ENCODE measurements around the gene SMARCA4.
"Not testable (repeated sequence)": the region's sequence is repeated elsewhere in the genome, so short reads cannot be mapped to it uniquely, and the experiment has no call there.

SMARCA4 gene

DNA sequence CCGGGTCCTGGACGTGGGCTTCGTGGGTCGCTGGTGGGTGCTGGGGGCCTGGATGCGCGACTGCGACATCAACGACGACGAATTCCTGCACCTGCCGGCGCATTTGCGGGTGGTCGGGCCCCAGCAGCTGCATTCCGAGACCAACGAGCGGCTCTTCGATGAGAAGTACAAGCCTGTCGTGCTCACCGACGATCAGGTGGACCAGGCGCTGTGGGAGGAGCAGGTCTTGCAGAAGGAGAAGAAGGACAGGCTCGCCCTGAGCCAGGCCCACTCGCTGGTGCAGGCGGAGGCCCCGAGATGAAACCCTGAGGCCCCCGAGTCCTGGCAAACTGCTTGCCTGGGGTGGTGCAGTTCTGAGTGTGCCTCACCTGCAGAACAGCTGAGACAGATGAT is 31.4 kb upstream of the SMARCA4 start:
- DNase-seq, result no peak

DNA sequence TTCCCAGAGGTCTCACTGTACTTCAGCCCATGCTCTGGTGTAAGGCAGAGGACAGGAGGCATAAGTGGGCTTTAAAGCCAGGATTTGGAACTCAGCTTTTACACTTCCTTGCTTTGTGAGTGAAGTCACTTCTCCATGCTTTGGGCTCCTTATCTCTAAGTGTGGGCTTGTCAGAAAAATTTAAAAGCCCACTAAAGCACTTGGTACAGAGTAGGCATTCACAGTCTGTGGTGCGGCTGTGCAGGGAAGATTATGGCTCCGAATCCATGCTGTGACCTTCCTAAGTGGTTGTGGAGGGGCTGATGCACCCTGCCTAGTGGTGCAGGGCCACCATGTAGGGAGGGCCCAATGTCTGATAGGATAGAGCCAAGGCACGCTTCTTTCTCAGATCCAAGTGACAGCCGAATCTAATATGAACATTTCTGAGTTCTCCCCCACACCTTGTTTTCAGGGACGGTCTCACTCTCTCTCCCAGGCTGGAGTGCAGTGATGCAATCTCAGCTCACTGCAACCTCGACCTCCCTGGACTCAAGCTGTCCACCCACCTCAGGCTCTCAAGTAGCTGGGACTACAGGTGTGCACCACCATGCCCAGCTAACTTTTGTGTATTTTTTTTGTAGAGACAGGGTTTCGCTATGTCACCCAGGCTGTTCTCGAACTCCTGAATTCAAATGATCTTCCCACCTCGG is 25.3 kb upstream of the SMARCA4 start:
- no peak for DNase-seq

DNA sequence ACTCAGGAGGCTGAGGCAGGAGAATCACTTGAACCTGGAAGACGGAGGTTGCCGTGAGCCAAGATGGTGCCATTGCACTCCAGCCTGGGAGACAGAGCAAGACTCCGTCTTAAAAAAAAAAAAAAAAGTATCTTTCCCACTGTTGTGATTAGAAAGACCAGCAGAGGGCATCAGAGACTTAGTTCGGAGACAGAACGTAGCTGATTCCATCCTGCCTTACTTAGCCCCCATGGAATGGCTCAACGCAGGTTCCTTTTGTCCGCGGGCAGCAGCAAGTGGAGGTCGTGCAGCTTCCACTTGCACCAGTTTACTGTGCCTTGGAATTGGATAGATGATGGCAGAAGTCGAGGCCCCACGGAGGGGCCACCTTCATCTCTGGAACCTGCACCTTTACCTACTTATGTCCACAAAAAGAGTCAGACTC is 24.2 kb upstream of the SMARCA4 start:
- no peak for DNase-seq

DNA sequence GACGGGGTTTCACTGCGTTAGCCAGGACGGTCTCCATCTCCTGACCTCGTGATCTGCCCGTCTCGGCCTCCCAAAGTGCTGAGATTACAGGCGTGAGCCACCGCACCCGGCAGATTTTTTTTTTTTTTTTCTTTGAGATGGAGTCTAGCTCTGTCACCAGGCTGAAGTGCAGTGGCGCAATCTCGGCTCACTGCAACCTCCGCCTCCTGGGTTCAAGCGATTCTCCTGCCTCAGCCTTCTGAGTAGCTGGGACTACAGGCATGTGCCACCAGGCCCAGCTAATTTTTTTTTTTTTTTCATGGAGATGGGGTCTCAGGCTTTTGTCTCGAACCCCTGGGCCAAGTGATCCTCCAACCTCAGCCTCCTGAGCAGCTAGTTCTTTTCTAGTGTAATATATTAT is 19.2 kb upstream of the SMARCA4 start:
- DNase-seq, result not testable (repeated sequence)

DNA sequence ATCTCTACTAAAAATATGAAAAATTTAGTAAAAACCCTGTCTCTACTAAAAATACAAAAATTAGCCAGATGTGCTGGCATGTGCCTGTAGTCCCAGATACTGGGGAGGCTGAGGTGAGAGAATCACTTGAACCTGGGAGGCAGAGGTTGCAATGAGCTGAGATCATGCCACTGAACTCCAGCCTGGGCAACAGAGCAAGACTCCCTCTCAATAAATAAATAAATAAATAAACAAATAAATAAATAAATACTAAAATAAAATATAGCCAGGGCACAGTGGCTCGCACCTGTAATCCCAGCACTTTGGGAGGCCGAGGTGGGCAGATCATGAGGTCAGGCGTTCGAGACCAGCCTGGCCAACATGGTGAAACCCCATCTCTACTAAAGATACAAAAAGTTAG is 17.4 kb upstream of the SMARCA4 start:
- not testable (repeated sequence) for DNase-seq

DNA sequence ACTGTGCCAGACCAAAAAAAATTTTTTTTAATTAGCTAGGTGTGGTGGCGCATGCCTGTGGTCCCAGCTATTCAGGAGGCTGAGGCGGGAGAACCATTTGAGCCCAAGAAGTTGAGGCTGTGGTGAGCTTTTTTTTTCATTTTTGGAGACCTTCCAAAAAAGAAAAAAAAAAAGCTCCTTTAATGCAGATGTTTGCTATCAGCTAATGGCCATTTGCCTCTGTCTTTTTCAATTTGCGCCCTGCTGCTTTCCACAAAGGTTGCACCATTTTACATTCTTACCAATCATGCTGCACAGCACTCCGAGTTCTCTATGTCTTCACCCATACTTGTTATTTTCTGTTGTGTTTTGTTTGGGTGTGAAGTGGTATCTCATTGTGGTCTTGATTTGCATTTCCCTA is 15.6 kb upstream of the SMARCA4 start:
- no peak for DNase-seq

DNA sequence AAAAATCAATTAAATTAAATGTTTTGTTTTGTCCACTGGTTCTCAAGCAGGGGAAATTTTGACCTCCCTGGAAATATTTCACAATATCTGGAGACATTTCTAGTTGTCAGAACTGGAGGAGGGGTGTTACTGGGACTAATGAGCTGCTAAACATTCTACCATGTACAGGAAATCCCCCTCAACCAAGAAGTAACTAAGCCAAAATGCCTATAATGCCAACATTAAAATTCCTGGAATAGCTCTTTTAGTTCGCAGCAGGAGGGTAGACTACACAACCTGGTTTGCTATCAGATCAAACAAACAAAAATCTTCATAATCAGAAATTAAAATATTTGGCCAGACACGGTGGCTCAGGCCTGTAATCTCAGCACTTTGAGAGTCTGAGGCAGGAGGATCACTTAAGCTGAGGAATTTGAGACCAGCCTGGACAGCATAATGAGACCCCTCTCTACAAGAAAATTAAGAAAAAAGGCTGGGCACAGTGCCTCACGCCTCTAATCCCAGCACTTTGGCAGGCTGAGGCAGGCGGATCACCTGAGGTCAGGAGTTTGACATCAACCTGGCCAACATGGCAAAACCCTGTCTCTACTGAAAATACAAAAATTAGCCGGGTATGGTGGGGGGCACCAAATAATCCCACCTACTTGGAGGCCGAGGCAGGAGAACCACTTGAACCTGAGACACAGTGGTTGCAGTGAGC is 13.7 kb upstream of the SMARCA4 start:
- DNase-seq, result no peak

DNA sequence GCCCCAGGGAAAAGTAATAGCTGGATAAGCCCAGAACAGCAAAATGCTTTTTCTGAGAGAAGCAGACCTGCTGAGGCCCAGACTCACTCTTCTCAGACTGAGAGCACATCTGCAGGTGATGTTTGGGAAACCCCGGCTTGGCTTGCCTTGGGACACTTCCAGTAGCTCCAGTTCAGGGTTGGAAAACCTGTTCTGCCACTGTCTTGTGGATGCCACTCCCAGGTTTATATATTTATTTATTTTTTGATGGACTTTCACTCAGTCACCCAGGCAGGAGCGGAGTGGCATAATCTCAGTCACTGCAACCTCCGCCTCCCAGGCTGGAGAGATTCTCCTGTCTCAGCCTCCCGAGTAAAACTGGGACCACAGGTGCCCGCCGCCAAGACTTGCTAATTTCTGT is 8.0 kb upstream of the SMARCA4 start:
- no peak for DNase-seq

DNA sequence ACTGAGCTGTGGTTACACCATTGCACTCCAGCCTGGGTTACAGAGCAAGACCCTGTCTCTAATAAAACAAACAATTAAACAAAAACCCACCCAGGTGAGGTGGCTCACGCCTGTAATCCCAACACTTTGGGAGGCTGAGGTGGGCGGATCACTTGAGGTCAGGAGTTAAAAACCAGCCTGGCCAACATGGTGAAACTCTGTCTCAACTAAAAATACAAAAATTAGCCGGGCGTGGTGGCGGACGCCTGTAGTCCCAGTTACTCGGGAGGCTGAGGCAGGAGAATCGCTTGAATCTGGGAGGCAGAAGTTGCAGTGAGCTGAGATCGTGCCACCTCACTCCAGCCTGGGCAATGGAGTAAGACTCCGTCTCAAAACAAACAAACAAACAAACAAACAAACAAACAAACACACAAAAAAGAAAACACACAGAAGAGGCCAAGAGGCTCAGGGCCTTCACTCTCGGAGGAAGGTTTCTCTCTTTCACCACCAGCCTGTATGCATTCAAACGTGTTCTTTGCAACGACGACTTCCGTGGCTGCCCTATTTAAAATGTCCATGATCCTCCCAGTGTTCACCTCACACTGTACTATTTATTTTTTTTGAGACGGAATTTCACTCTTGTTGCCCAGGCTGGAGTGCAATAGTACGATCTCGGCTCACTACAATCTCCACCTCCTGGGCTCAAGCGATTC is 1.4 kb upstream of the SMARCA4 start:
- DNase-seq, result not testable (repeated sequence)

DNA sequence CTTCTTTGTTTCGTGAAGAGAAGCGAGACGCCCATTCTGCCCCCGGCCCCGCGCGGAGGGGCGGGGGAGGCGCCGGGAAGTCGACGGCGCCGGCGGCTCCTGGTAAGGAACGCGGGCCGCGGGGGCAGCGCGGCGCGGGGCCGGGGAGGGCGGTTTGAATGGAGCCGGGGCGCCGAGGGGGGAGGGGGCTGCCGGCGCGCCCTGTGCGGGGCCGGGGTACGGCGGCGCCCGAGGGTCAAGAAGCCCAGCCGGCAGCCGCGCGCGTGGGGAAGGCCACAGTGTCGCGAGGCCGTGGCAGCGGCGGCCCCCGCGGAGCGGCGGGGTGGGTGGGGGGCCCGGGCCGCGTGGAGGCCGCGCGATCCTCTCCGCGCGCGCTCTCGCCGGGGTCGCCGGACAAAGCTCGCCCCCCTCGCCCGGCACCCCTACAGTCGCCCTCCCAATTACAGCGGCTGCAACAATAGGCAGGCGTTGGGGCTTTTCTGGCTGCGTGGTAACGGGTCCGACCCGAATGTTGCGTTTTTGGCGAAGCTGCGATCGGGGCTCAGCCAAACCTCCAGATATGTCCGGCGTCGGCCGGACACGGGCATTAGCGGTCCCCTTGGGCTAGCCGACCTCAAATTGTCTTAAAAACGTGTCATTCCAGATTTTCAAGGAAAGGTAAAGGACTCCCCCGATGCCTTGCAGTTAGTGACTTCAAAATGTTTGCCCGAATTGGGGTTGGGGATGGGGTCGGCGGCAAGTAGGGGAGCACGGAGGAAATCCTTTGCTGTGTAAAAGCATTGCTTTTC is 437 bp downstream of the SMARCA4 start:
- no peak for DNase-seq

DNA sequence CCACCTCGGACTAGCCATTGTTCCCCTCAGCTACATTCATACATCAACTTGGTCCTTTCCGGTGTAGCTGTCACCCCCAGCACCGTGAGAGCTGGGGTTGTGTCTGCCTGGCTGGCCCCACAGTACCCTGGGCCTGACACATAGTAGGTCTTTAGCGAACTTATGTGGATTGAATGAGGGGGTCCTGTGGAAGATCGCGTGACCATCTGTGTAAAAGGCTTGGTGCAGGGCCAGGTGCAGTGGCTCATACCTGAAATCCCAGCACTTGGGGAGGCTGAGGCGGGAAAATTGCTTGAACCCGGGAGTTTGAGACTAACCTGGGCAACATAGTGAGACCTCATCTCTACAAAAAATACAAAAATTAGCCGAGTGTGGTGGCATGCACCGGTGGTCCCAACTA is 2.0 kb downstream of the SMARCA4 start:
- no peak for DNase-seq

DNA sequence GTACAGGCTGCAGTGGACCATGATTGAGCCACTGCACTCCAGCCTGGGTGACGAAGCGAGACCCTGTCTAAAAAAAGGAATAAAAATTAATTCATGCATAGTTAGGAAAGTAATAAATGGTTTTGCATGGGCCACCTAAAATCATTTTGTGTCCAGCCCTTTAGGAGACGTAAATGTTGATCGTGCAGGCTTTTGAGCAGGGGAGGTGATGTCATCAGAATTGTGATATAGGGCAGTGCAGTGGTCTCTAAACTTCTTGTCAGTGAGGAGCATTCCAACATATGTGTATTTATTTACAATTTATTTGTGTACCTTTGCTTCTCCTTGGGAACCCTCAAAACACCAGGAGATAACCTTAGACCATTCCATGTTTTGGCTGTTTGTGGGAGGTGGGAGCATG is 3.0 kb downstream of the SMARCA4 start:
- DNase-seq, result no peak

DNA sequence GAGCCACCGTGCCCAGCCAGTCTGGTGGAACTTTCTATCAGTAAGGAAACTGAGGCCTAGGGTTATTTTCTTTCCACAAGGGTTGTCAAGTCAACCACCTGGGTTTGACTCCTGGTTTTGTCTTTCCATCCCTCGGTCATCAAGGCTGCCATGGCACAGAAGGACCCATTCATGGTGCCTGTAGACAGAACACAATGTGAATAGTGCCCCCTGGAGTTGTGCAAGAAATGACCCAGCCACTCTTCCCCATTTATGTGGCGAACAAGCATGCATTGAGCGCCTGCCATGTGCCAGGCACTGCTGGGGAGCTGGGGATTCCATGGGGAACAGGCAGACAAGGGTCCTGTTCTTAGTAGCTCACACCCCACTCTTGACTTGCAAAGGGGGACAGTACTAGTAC is 4.1 kb downstream of the SMARCA4 start:
- no peak for DNase-seq

DNA sequence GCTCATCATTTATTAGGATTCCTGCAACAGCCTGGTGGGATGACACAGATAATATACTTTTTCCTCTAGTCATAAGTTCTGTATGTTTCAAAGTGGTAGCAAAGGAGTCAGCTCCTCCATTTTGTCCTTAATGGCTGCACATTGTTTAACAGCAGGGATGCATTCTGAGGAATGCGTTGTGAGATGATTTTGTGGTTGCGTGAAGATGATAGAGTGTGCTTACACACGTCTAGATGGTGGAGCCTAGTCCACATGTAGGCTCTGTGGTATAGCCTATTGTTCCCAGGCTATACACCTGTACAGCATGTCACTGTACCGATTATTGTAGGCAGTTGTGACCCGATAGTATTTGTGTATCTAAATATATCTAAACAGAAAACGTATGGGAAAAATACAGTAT is 4.6 kb downstream of the SMARCA4 start:
- DNase-seq, result no peak

DNA sequence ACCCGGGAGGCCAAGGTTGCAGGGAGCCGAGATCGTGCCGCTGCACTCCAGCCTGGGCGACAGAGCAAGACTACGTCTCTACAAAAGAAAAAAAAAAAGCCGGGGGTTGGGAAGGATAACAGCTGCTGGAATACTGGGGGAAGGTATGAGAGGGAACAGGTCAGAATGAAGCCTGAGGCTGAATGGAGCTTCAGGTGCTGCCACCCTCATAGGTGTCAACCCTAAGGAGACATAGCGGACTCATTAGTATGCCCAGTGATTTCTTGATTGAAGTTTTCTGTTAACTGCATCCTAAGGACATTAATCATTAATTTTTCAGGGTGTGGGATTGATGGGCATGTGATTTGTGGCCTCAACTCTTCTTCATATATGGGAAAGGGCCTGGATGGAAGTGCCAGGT is 6.0 kb downstream of the SMARCA4 start:
- no peak for DNase-seq

DNA sequence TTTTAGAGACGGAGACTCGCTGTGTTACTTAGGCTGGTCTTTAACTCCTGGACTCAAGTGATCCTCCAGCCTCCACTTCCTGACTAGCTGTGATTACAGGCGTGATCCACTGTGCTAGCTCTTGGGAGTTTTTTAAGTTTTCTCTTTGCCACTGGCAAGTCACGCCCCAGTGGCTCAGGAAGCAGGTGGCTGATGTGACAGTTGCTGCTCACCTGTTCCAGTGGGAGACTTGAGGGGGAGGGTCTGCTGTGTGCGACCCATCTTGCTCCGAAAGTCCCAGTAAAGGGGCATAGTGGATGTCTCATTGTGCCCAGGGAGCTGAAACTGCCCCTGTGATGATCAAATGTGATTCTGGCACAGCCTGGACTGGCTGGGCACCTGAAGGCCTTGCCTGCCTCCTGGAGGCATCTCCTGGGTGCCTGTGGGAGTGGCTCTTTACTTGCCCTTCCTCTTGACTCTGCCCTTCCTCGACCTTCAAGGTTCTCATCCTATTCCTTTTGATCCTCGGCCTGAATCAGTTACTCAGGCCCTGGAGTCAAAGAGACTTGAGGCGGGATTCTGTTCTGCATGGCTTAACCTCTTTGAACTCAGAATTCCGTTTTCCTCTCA is 7.8 kb downstream of the SMARCA4 start:
- DNase-seq, result no peak

DNA sequence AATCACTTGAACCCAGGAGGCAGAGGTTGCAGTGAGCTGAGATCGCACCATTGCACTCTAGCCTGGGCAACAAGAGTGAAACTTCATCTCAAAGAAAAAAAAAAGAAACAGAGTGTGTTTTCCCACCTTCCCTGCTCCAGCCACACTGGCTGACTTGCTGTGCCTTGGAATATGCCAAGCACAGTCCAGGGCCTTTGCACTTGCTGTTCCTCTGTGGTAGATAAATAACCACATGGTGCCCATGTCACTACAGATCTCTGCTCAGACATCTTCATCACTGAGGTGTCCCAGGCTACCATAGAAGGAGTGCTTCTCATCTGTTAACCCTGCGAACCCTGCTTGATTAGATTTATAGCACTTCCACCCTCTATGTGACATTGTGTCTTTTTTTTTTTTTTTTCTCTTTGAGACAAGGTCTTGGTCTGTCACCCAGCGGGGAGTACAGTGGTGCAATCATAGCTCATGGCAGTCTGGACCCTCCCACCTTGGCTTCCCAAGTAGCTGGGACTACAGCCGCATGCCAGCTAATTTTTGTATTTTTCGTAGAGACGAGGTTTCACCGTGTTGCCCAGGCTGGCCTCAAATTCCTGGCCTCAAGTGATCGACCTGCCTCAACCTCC is 10.4 kb downstream of the SMARCA4 start:
- DNase-seq, result no peak

DNA sequence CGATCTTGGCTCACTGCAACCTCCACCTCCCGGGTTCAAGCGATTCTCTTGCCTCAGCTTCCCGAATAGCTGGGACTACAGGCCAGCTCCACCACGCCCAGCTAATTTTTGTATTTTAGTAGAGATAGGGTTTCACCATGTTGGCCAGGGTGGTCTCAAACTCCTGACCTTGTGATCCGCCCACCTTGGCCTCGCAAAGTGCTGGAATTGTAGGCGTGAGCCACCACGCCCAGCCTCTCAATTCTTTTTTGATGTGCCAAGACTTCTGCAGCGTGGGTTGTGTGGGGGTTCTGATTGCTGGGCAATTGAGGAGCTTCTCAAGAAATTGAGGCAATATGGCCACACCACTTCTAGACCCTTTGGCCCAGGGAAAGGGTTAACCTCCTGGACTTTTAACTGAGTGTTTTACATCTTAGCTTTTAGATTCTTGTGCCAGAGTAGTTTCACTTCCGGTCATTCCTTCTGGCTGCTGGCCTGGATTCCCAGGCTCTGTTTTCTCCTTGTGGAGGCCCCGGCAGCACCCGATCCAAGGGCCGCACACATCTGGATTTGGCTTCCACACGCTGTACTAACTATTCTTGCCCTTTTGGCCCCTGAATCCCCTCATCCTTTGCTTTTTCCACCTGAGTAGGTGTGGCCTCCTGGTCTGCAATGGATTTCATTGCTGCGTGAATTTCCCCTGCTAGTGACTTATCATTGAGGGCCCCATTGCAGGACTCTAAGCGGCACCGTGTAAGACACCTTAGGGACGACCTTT is 14.7 kb downstream of the SMARCA4 start:
- no peak for DNase-seq

DNA sequence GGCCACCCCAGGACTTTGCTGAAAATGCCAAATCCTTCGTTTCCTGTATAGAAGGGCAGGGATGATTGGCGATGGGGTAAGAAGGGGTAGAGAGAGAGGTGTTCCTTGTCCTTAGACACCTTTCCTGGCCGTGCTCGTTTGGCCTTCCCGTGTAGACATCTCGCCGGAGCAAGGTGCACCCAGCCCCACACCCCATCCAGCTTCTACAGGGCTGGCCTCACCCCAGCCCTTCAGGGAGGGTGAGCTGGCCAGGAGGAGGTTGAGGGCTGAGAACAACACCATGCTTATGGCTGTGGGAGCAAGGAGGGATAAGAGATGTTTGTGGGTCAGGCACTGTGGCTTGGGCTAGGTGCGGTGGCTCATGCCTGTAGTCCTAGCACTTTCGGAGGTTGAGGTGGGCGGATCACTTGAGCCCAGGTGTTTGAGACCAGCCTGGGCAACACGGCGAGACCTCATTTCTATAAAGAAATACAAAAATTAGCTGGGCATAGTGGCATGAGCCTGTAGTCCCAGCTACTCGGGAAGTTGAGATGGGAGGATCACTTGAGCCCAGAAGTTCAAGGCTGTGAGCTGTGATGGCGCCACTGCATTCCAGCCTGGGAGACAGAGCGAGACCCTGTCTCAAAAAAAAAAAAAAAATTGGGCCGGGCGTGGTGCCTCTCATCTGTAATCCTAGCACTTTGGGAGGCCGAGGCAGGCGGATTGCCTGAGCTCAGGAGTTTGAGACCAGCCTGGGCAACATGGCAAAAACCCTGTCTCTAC is 15.5 kb downstream of the SMARCA4 start:
- no peak for DNase-seq

DNA sequence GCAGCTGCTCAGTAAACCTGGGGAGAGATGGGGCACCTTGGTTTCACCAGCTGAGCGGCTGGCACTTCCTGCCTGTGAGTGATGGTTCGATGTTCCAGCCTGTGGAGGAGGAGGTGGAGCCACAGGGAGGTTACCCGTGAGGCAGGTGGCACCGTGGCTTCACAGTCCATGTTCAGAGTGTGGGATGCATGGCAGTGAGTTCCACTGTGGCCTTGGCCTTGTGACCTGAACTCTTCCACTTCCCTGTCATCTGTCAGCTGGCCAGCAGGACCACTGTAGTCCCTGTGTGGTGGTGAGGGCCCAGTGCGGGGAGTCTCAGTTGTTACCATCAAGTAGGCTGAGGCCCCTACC is 16.9 kb downstream of the SMARCA4 start:
- no peak for DNase-seq

DNA sequence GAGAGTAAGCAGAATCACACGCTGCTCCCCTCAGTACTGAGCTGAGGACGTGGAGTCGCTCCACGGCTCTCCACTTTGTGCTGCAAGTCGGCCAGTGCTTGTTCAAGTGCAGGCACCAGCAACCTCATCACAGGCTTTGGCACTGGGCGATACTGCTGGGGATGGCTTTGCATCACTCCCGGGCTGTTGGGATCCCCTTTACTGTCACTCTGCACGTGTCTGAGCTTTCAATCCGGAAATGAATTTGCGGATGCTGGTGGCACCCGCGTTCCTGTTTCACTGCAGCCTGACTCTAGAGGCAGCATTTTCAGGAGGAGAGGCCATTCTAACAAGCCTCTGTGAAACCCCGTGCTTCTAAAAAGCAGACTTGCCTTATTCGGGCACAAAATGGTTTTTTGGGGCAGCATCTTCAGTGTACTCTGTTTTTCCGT is 19.1 kb downstream of the SMARCA4 start:
- no peak for DNase-seq
